OCI-LY7 (cell line): ENCODE results near the gene FRMD3. TPM values are rescaled to one million over a fixed set of nuclear protein-coding genes. Genes with fewer than 3 reads are reported as not detected.

Experiments used
- BruUV-seq: library from RNA; stranded (reverse); fragments of 400-500 nt; replicated peaks from 2 replicates; lab custom pipeline; 2021; lab: Mats Ljungman, UMichigan
- CTCF ChIA-PET: fragments of 300-600 bp; sonication (Branson Sonifier 250); formaldehyde crosslinking; loops from one replicate; lab custom pipeline; 2022; ENCODE audit warnings: antibody characterized with exemption; ENCODE audit not compliant: unreplicated experiment; lab: Charles Lee
- POLR2A ChIA-PET: fragments of 300-600 bp; sonication (Branson Sonifier 250); formaldehyde crosslinking; loops from one replicate; lab custom pipeline; 2022; ENCODE audit warnings: antibody characterized with exemption; lab: Charles Lee
- DNase-seq: peaks from one replicate; pipeline ENCODE4 v3.0.0-alpha.2; 2015; ENCODE audit warnings: low spot score
- H2AFZ ChIP-seq: fragments of 200-600 bp; sonication (generic), shearing (Covaris generic); 2 replicates; pipeline ENCODE4 v1.6.1; 2014; ENCODE audit warnings: mild to moderate bottlenecking, antibody characterized with exemption, low read length, moderate library complexity
- H3K27ac ChIP-seq: fragments of 200-600 bp; sonication (generic); 2 replicates; pipeline ENCODE4 v1.5.1; 2014; ENCODE audit warnings: mixed run types, low read depth, mild to moderate bottlenecking, moderate library complexity, low read length, inconsistent platforms; ENCODE audit not compliant: poor library complexity, severe bottlenecking
- H3K36me3 ChIP-seq: fragments of 200-600 bp; sonication (generic); 2 replicates; pipeline ENCODE4 v1.6.1; 2014; ENCODE audit warnings: mild to moderate bottlenecking, antibody characterized with exemption, low read length, moderate library complexity, mixed read lengths; ENCODE audit not compliant: insufficient read depth
- H3K4me1 ChIP-seq: fragments of 200-600 bp; sonication (generic); 2 replicates; pipeline ENCODE4 v1.5.1; 2014; ENCODE audit warnings: mild to moderate bottlenecking, low read length; ENCODE audit not compliant: insufficient read depth, poor library complexity, severe bottlenecking
- H3K4me2 ChIP-seq: fragments of 200-600 bp; sonication (generic); 2 replicates; pipeline ENCODE4 v1.6.1; 2014; ENCODE audit warnings: mild to moderate bottlenecking, low read length
- H3K4me3 ChIP-seq: fragments of 200-600 bp; sonication (generic); 2 replicates; pipeline ENCODE4 v1.5.1; 2014; ENCODE audit warnings: mild to moderate bottlenecking, low read depth, low read length; ENCODE audit not compliant: poor library complexity, severe bottlenecking
- H3K79me2 ChIP-seq: fragments of 200-600 bp; sonication (generic); 2 replicates; pipeline ENCODE4 v1.6.1; 2016; ENCODE audit warnings: low read depth, mild to moderate bottlenecking, low read length, moderate library complexity, mixed read lengths; ENCODE audit not compliant: insufficient read depth
- H3K9me2 ChIP-seq: fragments of 200-600 bp; sonication (generic); 2 replicates; pipeline ENCODE4 v1.6.1; 2016; ENCODE audit warnings: mild to moderate bottlenecking, low read length, mixed read lengths; ENCODE audit not compliant: insufficient read depth
- H3K9me3 ChIP-seq: fragments of 200-600 bp; sonication (generic); 2 replicates; pipeline ENCODE4 v1.6.1; 2014; ENCODE audit warnings: mild to moderate bottlenecking, mixed run types, low read length, mixed read lengths
- H4K20me1 ChIP-seq: fragments of 200-600 bp; sonication (generic); 2 replicates; pipeline ENCODE4 v1.6.1; 2014; ENCODE audit warnings: mild to moderate bottlenecking, antibody characterized with exemption, low read length, moderate library complexity, mixed read lengths; ENCODE audit not compliant: insufficient read depth
- EZH2phosphoT487 ChIP-seq: fragments of 200-600 bp; sonication (generic); IDR thresholded peaks from 2 replicates; pipeline ENCODE4 v1.6.1; 2018; ENCODE audit warnings: low read depth, borderline replicate concordance, mild to moderate bottlenecking, mixed run types, antibody characterized with exemption, low read length, moderate library complexity, mixed read lengths
- intact Hi-C: fragments of 100-400 bp; cut with micrococcal nuclease; formaldehyde crosslinking; loops from one replicate; pipeline ENCODE4 v1.10.0; 2022; ENCODE audit not compliant: unreplicated experiment
- total RNA-seq, 2 experiments: library from RNA; depleted of rRNA in 1 of 2; stranded (reverse); fragments of >200 nt in 1 of 2; shearing (Covaris generic) in 1 of 2; gene quantifications; 2 replicates each; pipeline ENCODE4 v1.2.3, GENCODE V29; 2014 to 2022
- TF ChIP-seq, protein P1 (sequence below): fragments of 200-600 bp; sonication (generic); conservative IDR thresholded peaks from 2 replicates; pipeline ENCODE4 v1.5.1; 2014; ENCODE audit warnings: mild to moderate bottlenecking, antibody characterized with exemption, low read length, moderate library complexity, mixed read lengths

FRMD3 gene
- total RNA-seq, 2 experiments from 2014 or later, result 0.48 to 1.4 TPM

- Histone ChIP-seq H3K9me3 (no peaks in the 10 kb centered on the region), H4K20me1 (no peaks in the 10 kb centered on the region), H3K9me2 (no peaks in the 10 kb centered on the region), H2AFZ (no peak overlapping the region), H3K4me1 (no peaks in the 10 kb centered on the region), H3K79me2 (no peaks in the 10 kb centered on the region), H3K36me3 (no peaks in the 10 kb centered on the region), H3K4me2 (no peak overlapping the region), H3K4me3 (no peak overlapping the region), H3K27ac (no peak overlapping the region)
- CTCF ChIA-PET, result no interaction called here
- DNase-seq, result no peak
- intact Hi-C loops, result no loop called here
- TF ChIP-seq, protein P1, sequence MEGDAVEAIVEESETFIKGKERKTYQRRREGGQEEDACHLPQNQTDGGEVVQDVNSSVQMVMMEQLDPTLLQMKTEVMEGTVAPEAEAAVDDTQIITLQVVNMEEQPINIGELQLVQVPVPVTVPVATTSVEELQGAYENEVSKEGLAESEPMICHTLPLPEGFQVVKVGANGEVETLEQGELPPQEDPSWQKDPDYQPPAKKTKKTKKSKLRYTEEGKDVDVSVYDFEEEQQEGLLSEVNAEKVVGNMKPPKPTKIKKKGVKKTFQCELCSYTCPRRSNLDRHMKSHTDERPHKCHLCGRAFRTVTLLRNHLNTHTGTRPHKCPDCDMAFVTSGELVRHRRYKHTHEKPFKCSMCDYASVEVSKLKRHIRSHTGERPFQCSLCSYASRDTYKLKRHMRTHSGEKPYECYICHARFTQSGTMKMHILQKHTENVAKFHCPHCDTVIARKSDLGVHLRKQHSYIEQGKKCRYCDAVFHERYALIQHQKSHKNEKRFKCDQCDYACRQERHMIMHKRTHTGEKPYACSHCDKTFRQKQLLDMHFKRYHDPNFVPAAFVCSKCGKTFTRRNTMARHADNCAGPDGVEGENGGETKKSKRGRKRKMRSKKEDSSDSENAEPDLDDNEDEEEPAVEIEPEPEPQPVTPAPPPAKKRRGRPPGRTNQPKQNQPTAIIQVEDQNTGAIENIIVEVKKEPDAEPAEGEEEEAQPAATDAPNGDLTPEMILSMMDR, result no peak
- no peak for TF ChIP-seq EZH2phosphoT487
- no TSS peak for BruUV-seq
- POLR2A ChIA-PET, result interaction anchor here (1.2 kb wide), 1 partner anchor 12 kb away, joined by 4 read pairs; no protein-coding TSS in a partner anchor
These were observed 46.2 kb downstream of the FRMD3 start for GRCh38 chr9:83491995-83492394.

- ChIA-PET CTCF (no interaction called here), POLR2A (interaction anchor here (0.7 kb wide), 1 partner anchor 21 kb away, joined by 3 read pairs; no protein-coding TSS in a partner anchor)
- no TSS peak for BruUV-seq
- Histone ChIP-seq H3K4me1 (no peaks in the 10 kb centered on the region), H3K9me3 (no peaks in the 10 kb centered on the region), H3K4me3 (no peak overlapping the region), H3K9me2 (no peaks in the 10 kb centered on the region), H3K79me2 (no peaks in the 10 kb centered on the region), H4K20me1 (no peaks in the 10 kb centered on the region), H3K4me2 (no peak overlapping the region), H3K36me3 (no peaks in the 10 kb centered on the region), H3K27ac (no peak overlapping the region), H2AFZ (no peak overlapping the region)
- intact Hi-C loops, result no loop called here
- DNase-seq, result no peak
- TF ChIP-seq EZH2phosphoT487, result no peak
- TF ChIP-seq, protein P1, result no peak
These were observed 46.8 kb downstream of the FRMD3 start for GRCh38 chr9:83491413-83491812.

DNA sequence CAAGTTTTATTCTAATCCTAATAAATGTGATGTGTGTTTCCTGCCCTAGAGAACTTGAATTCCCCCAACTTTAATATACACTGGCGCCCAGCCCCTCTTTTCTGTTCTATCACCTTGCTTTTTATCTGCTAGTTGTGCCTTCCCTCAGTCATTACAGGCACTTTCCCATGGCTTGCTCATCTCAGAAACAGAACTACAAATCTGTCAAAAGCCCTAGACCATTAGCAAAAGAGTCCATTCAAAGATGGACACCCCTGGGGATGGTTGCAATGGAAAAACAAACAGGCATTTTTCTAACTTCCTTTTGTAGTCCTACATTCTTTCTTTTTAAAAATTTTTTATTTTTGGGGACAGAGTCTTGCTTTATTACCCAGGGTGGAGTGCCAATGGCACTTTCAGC, 48.2 kb downstream of the FRMD3 start:
- H3K9me2 ChIP-seq, result no peaks in the 10 kb centered on the region
- H3K4me2 ChIP-seq, result no peak overlapping the region
- POLR2A ChIA-PET, result interaction anchor here (1.1 to 1.6 kb wide), 2 partner anchors 16 to 19 kb away, joined by 3 to 4 read pairs; no protein-coding TSS in a partner anchor
- intact Hi-C loops, result no loop called here
- no peaks in the 10 kb centered on the region for H4K20me1 ChIP-seq
- BruUV-seq, result no TSS peak
- no peaks in the 10 kb centered on the region for H3K4me1 ChIP-seq
- H3K36me3 ChIP-seq, result no peaks in the 10 kb centered on the region
- no peaks in the 10 kb centered on the region for H3K9me3 ChIP-seq
- CTCF ChIA-PET, result no interaction called here
- no peak overlapping the region for H3K27ac ChIP-seq
- DNase-seq, result no peak
- H2AFZ ChIP-seq, result no peak overlapping the region
- H3K4me3 ChIP-seq, result no peak overlapping the region
- TF ChIP-seq, protein P1, result no peak
- TF ChIP-seq EZH2phosphoT487, result no peak
- H3K79me2 ChIP-seq, result no peaks in the 10 kb centered on the region
